PFSK-1 (cell line): ENCODE results near the gene KPNA5.

Source experiments
- FOXP2 ChIP-seq: optimal IDR thresholded peaks from 2 replicates; pipeline ENCODE3; 2011; ENCODE audit warnings: borderline replicate concordance, control low read depth, inconsistent platforms; ENCODE audit not compliant: insufficient read depth; ENCODE audit errors: extremely low read length, extremely low read depth
- POLR2AphosphoS5 ChIP-seq: IDR thresholded peaks from 2 replicates; pipeline ENCODE4 v1.6.1; 2012; ENCODE audit warnings: low read depth, mild to moderate bottlenecking, control low read depth, low read length, moderate library complexity
- REST ChIP-seq, 2 experiments: IDR thresholded peaks; 2 replicates each; pipeline versions ENCODE4 v1.6.1 to v1.8.0; 2011 to 2012; ENCODE audit warnings: low read depth in 2 of 2, low read length in 2 of 2, control low read depth in 1 of 2, inconsistent platforms in 1 of 2, mild to moderate bottlenecking in 1 of 2, moderate library complexity in 1 of 2; ENCODE audit not compliant: insufficient read depth in 1 of 2
- SIN3A ChIP-seq: IDR thresholded peaks from 2 replicates; pipeline ENCODE4 v1.6.1; 2012; ENCODE audit warnings: mild to moderate bottlenecking, low read length, moderate library complexity, borderline replicate concordance; ENCODE audit not compliant: insufficient read depth
- TAF1 ChIP-seq: IDR thresholded peaks from 2 replicates; pipeline ENCODE4 v1.6.1; 2012; ENCODE audit warnings: low read length, control low read depth, borderline replicate concordance; ENCODE audit not compliant: insufficient read depth

The KPNA5 gene

GRCh38 chr6:116682334-116682712 lies 1.3 kb downstream of the KPNA5 start:
- no peak for TF ChIP-seq REST (IDR thresholded peaks at IDR 0.05; ENCODE audit: insufficient read depth in 1 of 2, low read depth in 2 of 2, low read length in 2 of 2)
- TF ChIP-seq SIN3A: no peak
- no peak for TF ChIP-seq FOXP2
- TF ChIP-seq POLR2AphosphoS5: no peak
- TF ChIP-seq TAF1: no peak

GRCh38 chr6:116685437-116685993 lies 4.5 kb downstream of the KPNA5 start:
- TF ChIP-seq FOXP2 (no peak), REST (IDR thresholded peaks at IDR 0.05; ENCODE audit: insufficient read depth in 1 of 2, low read depth in 2 of 2, low read length in 2 of 2) (no peak), SIN3A (no peak), TAF1 (no peak), POLR2AphosphoS5 (no peak)

- TF ChIP-seq POLR2AphosphoS5 (no peak), SIN3A (no peak), TAF1 (no peak), REST (IDR thresholded peaks at IDR 0.05; ENCODE audit: insufficient read depth in 1 of 2, low read depth in 2 of 2, low read length in 2 of 2) (no peak), FOXP2 (no peak)
Measured at GRCh38 chr6:116691154-116691553, 10.1 kb downstream of the KPNA5 start.

GRCh38 chr6:116695401-116695800 lies 14.4 kb downstream of the KPNA5 start:
- TF ChIP-seq FOXP2: no peak
- TF ChIP-seq REST (IDR thresholded peaks at IDR 0.05; ENCODE audit: insufficient read depth in 1 of 2, low read depth in 2 of 2, low read length in 2 of 2): no peak
- TF ChIP-seq TAF1: no peak
- TF ChIP-seq SIN3A: no peak
- no peak for TF ChIP-seq POLR2AphosphoS5

- TF ChIP-seq SIN3A (no peak), TAF1 (no peak), REST (IDR thresholded peaks at IDR 0.05; ENCODE audit: insufficient read depth in 1 of 2, low read depth in 2 of 2, low read length in 2 of 2) (no peak)
Measured at GRCh38 chr6:116697480-116697879, 16.5 kb downstream of the KPNA5 start.
